Vagina (tissue), 2 donors: ENCODE results near the gene NFIB.

ENCODE experiments used
- POLR2A ChIP-seq, 2 donors: fragments of 450-650 bp; IDR thresholded peaks; one replicate each; pipeline ENCODE4 v1.6.1; 2017; ENCODE audit warnings: antibody characterized with exemption in 2 of 2, mild to moderate bottlenecking in 2 of 2, moderate library complexity in 2 of 2
- POLR2AphosphoS5 ChIP-seq, 2 donors: sonication (generic); formaldehyde crosslinking; IDR thresholded peaks; one replicate each; pipeline ENCODE4 v1.9.0; 2017; ENCODE audit warnings: antibody characterized with exemption in 2 of 2, mild to moderate bottlenecking in 2 of 2, low read depth in 1 of 2; ENCODE audit not compliant: insufficient read depth in 1 of 2

- no peak for TF ChIP-seq POLR2A (IDR thresholded peaks at IDR 0.05)
- TF ChIP-seq POLR2AphosphoS5 (IDR thresholded peaks at IDR 0.05; ENCODE audit: insufficient read depth in 1 of 2, low read depth in 1 of 2): peak; percentile 42 to 52
Measured at GRCh38 chr9:14203356-14204056, 110.4 kb downstream of the NFIB start.
